Measurements from ENCODE around the gene REG3A.

DNA sequence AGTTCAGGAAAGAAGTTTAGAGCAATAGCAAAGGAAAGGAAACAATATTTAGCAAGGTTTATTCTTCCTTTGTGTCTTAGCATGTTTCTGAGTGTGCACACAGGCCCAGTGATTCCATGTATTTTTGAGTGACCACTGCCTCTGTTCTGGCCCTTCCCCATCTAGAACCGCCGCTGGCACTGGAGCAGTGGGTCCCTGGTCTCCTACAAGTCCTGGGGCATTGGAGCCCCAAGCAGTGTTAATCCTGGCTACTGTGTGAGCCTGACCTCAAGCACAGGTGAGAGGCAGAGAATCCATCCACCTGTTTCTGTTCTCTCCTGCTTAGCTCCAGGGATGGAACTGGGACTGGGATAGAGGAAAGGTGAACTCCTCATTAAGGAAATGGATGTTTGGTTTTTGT, 36.9 kb downstream of the REG3A start:
- no peak for TF ChIP-seq CTCF (IDR thresholded peaks at IDR 0.05)
- TF ChIP-seq POLR2A (IDR thresholded peaks at IDR 0.05): no peak

Data from lower leg skin (tissue), 3 donors.